HG02970 (cell line): ENCODE data around the gene LGR4.

Experiments
- ATAC-seq: cut with Tn5 transposase; IDR thresholded peaks from one replicate; pipeline ENCODE4 v1.9.1; 2021; ENCODE audit warnings: mild to moderate bottlenecking, moderate library complexity, moderate number of reproducible peaks; ENCODE audit not compliant: unreplicated experiment, low FRiP score

LGR4 gene

DNA sequence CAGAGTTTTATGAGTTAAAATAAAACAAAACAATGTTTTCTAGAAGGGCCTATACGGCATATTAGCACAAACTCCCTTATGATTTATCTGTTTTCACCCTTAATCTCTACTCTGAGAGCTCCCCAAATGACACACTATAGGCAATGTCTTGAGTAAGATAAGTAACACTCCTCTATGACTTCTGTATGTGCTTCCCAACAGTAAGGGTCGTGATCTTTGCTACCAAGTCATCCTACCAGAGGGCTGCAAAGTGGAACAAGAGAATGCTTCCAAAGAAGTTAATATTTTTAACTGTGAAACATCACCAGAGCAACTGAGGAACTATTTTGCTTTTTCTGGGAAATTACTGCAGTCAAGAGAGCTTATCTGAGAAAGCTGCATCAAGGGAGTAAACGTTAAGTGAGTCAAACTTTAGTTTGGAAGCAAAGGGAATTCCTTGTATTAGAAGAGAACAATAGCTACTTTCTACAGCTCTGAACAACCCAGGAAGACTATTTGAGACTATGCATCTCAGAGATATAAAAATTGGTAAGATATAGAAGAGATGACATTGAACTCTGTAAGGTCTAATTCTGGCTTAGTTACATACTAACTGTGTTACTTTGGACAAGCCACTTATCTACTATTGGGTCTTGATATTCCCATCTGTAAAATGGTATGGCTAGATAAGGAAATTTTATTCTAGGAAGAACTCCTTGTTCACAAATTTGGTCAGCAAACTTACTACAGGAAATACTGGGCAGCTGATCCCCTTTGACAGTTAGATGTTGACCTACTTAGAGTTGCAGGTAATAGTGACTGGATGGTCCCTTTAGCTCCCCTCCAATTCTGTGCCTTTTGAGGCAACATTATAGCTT lies 65.9 kb downstream of the LGR4 start:
- no peak for ATAC-seq

GRCh38 chr11:27405134-27405533 lies 67.5 kb downstream of the LGR4 start:
- no peak for ATAC-seq

DNA sequence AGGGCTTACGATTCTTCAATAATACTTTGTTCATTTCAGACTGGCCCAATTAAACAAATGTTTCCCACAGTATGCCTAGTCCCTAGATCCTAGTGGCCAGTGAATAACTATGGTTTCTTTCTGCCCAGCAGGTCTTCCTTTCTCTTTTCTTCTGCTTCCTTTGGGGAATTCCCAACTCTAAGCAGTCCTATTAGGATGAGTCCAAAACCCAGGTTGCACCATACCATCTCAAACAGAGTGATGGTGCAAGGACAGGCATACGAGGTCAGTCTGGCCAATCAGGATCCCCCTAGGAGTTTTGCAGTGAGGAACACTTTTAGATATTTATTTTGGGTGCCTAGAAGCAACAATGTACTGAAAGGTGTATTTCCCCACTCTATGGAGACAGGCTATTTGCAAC lies 68.2 kb downstream of the LGR4 start:
- ATAC-seq, result no peak

- ATAC-seq, result no peak
These were observed 69.4 kb downstream of the LGR4 start for GRCh38 chr11:27403195-27403594.

DNA sequence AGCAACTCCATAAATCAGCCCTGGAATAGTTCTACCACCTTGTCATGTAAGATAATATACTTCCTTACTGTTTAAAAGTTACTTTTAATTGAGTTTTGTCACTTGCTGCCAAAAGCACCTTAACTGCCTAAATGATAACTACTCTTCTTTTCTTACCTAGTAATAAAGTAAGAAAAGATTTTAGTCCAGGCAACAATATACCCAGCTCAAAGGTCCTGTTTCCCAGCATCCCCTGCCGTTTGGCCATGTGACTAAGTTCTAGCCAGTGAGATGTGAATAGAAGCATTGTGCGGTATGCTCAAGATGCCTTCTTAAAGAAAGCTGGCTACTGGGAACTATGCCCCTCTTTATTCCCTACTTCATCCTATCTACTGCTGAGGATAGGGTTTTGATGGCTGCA lies 70.1 kb downstream of the LGR4 start:
- ATAC-seq, result no peak

DNA sequence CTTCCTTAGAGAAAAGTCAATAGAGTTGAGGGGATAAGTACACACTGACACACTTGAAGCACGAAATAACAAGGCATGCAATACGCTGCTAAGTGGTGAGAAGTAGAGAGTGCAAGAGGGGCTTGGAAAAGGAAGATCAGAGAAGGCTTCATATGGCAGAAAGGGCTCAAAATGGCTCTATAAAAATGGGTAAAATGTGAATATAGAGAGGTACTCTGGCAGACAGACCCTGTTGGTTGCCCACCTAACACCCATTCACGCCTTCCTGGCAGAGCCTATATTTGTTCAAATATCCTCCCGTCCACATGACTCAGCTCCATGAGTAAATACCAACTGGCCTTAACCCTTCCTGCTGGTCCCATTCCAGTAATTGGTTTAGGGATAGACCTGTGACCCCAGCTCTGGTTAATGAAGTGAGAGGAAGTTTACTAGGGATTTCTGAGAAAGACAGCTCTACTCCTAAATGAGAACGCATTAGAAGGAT lies 70.7 kb downstream of the LGR4 start:
- no peak for ATAC-seq

GRCh38 chr11:27401280-27401832 lies 71.2 kb downstream of the LGR4 start:
- ATAC-seq, result no peak

DNA sequence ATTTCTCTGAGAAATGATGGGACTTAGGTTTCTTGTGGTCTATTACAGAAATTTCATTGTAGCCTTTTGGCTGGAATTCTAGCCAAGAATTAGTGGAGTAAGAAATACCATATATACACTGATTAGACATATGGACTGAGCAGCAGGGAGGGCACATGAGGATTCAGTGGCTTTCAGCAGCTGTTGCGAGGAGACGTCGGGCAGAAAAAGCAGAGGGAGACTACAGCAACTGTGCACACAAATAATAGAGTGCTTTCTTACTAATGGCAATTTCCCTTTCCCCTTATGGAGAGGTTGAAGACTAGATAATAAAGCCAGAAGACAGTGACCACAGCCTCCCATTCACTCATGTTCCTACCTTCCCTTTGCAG lies 74.2 kb downstream of the LGR4 start:
- no peak for ATAC-seq

GRCh38 chr11:27397624-27398399 lies 74.8 kb downstream of the LGR4 start:
- no peak for ATAC-seq

DNA sequence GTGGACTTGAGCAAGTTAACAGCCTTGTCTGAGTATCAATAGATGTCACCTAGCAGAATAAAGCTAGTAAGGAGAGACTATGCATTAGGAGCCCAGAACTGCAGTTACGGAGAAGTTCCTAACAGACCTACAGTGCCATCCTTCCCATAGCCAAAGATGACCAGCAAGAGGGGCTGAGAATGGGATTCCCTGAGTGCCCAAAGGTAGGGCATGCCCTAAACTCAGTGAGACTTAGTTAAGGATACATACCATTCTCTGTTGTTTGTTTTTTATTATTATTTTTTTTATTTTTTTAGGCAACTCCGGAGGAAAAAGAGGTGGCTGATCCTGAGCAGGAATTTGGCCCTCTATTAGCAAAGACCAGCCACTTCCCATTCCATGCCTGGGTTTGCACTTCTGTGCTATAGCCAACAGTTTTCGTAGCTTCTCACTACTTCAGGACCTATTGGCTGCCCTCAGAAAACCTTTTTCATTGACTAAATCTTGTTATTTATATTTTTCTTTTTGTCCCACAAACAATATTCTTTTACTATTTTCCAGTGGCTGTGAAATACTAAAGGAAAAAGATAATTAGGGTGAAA lies 76.2 kb downstream of the LGR4 start:
- no peak for ATAC-seq

DNA sequence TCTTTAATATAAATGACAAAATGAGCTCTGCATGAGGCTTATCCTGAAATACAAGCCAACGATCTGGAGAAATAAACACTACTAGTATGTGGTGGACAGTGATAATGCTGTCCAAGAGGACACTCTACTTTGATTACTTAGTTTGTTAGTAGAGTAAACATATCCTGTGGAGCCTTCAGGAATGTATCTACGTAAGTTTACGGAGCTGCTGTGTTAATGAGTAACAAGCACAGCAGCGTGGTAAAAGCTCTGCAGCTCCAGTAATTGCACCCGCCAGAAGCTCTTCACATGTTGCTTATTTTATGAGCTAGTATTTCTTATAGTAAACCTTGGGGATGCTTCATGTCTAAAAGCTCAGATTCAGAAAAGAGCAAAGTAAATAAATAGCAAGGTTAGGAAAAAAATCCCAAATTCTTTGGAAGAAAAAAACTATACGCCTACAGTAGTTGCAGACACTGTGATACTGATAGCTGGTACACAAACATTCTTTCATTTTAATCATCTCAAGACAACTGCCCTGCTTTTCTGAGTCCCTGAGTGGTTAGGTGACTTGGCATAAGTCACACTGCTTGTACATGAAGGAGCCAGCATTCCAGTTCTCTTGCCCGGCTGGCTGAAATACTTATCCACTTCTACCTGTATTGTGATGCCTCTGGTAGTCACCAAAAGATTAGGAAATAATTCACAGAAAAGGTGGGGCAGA lies 76.9 kb downstream of the LGR4 start:
- no peak for ATAC-seq

GRCh38 chr11:27394781-27395228 lies 77.8 kb downstream of the LGR4 start:
- ATAC-seq, result no peak

- no peak for ATAC-seq
These were observed 80.1 kb downstream of the LGR4 start for GRCh38 chr11:27392278-27393114.

GRCh38 chr11:27391331-27392015 lies 81.1 kb downstream of the LGR4 start:
- ATAC-seq, result no peak

DNA sequence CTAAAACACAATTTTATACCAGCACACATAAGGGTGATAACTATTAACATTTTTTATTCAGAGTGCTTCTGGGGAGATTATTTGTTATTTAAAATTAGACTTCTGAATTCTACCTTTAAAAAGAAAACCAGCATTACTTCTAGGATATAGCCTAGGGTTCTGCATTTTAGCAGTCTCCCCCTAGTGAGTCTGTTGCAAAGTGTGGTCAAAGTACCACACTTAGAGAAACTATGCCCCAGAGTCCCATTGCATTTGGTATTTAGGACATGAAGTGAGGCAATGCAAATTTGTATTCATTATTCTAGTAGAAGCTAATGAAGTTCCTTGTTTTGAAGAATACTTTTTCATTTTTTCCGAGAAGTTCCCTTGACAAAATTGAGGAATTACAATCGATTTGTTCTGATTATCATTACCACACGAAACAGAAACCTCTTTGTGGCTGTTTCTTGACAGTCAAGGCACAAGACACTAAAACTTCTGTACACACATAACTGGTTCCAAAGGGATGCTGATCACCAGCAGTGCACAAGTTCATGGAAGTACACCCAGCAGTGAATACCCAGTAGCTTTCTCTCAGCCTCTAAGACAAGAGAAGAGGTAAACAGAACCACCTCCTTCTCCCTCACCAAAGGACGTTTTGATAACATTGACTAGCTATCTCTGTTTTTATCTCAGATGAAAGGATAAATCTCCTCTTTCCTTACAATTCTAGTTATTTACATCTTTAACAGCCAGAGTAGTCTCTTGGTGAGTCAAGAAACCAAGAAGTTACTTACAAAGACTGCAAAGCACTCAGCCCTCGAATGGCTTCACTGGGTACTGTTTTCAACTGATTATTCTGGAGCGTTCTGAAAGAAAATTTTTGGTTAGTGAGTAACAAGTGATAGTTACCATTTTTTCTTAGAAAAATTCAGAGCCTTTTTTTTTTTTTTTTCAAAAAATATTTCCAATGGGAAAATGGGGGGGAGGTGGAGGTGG lies 82.0 kb downstream of the LGR4 start:
- no peak for ATAC-seq

DNA sequence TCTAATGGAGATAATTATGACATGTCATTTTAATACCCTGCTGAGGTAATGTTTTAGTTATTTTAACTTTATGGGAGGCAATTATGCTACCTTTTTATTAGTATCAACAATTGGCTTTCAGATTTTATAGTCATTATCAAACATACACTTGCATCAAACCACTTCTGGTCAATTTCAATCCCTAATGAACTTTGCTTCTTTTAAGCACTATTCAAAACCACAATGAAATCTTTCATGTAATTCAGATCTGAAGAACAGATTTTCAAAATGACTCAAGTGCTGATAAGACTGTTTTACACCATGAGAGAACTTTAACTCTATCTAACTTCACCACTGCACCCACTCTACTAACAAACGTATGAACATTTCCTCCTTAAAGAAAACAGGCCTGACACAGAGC lies 83.7 kb downstream of the LGR4 start:
- ATAC-seq, result no peak

DNA sequence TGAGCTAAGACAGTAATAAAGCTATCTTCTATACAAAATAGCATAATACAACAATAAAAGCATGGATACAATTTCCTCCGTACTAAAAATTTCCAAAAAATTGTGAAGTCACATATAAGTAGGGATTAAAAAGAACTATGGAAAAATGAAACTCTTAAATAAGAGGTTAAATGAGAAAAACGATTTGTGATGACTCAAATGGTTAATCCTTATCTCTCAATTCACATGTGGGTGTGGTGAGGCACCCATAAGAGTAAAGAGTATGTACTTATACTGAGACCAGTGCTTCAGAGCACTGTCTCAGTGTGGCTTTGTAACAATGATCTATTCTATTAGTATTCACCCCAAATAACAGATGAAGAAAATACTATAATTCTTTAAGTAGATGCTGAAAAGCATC lies 84.6 kb downstream of the LGR4 start:
- ATAC-seq, result no peak

- ATAC-seq, result no peak
These were observed 85.2 kb downstream of the LGR4 start for GRCh38 chr11:27387362-27387761.
